Measurements from ENCODE around the gene TNKS1BP1. TPM values are rescaled to one million over a fixed set of nuclear protein-coding genes. Genes with fewer than 3 reads are reported as not detected.
A peak's percentile ranks its signal among the peaks of the same experiment; 100 is the strongest.

The TNKS1BP1 gene
- total and polyA plus RNA-seq, 2 experiments from 2014 or later: 64.2 to 72.2 TPM

GRCh38 chr11:57353446-57353845, 28.7 kb upstream of the TNKS1BP1 start:
- H3K9me3 Mint-ChIP-seq: peaks cover 6% of the 10 kb centered on the region
- Histone ChIP-seq H3K79me2 (replicated peaks; ENCODE audit: insufficient read depth) (no peaks in the 10 kb centered on the region), H4K20me1 (replicated peaks; ENCODE audit: insufficient read depth) (no peaks in the 10 kb centered on the region), H3K4me2 (no peak overlapping the region), H3F3A (replicated peaks; ENCODE audit: low read depth) (0 out of 2 replicates have a peak, but pooled peaks cover 3% of the 10 kb centered on the region), H3K4me1 (ENCODE audit: insufficient read depth) (peaks cover 11% of the 10 kb centered on the region; the same call in 1 of the 2 replicates), H3K9me2 (ENCODE audit: insufficient read depth) (no peaks in the 10 kb centered on the region), H3K4me3 (no peak overlapping the region), H3K27me3 (ENCODE audit: insufficient read depth) (no peaks in the 10 kb centered on the region), H3K36me3 (ENCODE audit: insufficient read depth) (no peaks in the 10 kb centered on the region), H3K27ac (ENCODE audit: low read depth) (no peak overlapping the region), H2AFZ (peak overlapping the region; percentile 82)
- no peak overlapping the region for H3K27ac Mint-ChIP-seq
- H3K4me1 Mint-ChIP-seq: peaks cover 11% of the 10 kb centered on the region; the same call in 2 of the 3 replicates
- no peak for ATAC-seq
- H3K4me3 Mint-ChIP-seq: no peak overlapping the region
- no peak for TF ChIP-seq ETS1 (IDR thresholded peaks at IDR 0.05)
- no peak for TF ChIP-seq NANOG (IDR thresholded peaks at IDR 0.05; ENCODE audit: borderline replicate concordance)
- no peak for TF ChIP-seq JUNB (IDR thresholded peaks at IDR 0.05; ENCODE audit: unreplicated experiment)
- no peak for TF ChIP-seq EZH2 (IDR thresholded peaks at IDR 0.05; ENCODE audit: low read depth, unreplicated experiment)
- peaks cover 16% of the 10 kb centered on the region for H3K27me3 Mint-ChIP-seq (ENCODE audit: insufficient read depth, low read depth, poor library complexity)
- DNase-seq (ENCODE audit: low spot score): no peak
- no peaks in the 10 kb centered on the region; the same call in 2 of the 3 replicates for H3K36me3 Mint-ChIP-seq (ENCODE audit: low read depth)

GRCh38 chr11:57353036-57353435, 28.3 kb upstream of the TNKS1BP1 start:
- Histone ChIP-seq H4K20me1 (replicated peaks; ENCODE audit: insufficient read depth) (no peaks in the 10 kb centered on the region), H2AFZ (peak overlapping the region; percentile 82), H3K4me3 (no peak overlapping the region), H3K4me1 (ENCODE audit: insufficient read depth) (peaks cover 11% of the 10 kb centered on the region; the same call in 1 of the 2 replicates), H3K27ac (ENCODE audit: low read depth) (no peak overlapping the region), H3K79me2 (replicated peaks; ENCODE audit: insufficient read depth) (no peaks in the 10 kb centered on the region), H3K4me2 (no peak overlapping the region), H3K36me3 (ENCODE audit: insufficient read depth) (no peaks in the 10 kb centered on the region), H3F3A (replicated peaks; ENCODE audit: low read depth) (0 out of 2 replicates have a peak, but pooled peaks cover 3% of the 10 kb centered on the region), H3K27me3 (ENCODE audit: insufficient read depth) (no peaks in the 10 kb centered on the region), H3K9me2 (ENCODE audit: insufficient read depth) (no peaks in the 10 kb centered on the region)
- ATAC-seq: no peak
- peaks cover 11% of the 10 kb centered on the region; the same call in 2 of the 3 replicates for H3K4me1 Mint-ChIP-seq
- H3K27me3 Mint-ChIP-seq (ENCODE audit: insufficient read depth, low read depth, poor library complexity): peaks cover 19% of the 10 kb centered on the region
- DNase-seq (ENCODE audit: low spot score): no peak
- H3K36me3 Mint-ChIP-seq (ENCODE audit: low read depth): no peaks in the 10 kb centered on the region; the same call in 2 of the 3 replicates
- H3K9me3 Mint-ChIP-seq: peaks cover 6% of the 10 kb centered on the region
- H3K27ac Mint-ChIP-seq: no peak overlapping the region
- no peak overlapping the region for H3K4me3 Mint-ChIP-seq
- TF ChIP-seq REST (IDR thresholded peaks at IDR 0.05; ENCODE audit: unreplicated experiment) (no peak), CTCF (conservative IDR thresholded peaks at IDR 0.05; ENCODE audit: low read depth in 2 of 2) (no peak), NANOG (IDR thresholded peaks at IDR 0.05; ENCODE audit: borderline replicate concordance) (no peak), EZH2phosphoT487 (IDR thresholded peaks at IDR 0.05; ENCODE audit: unreplicated experiment) (no peak), CREB1 (CRISPR knock-in tag; IDR thresholded peaks at IDR 0.05; ENCODE audit: low read depth) (no peak), ZNF462 (CRISPR knock-in tag; IDR thresholded peaks at IDR 0.05) (no peak)

All from GM23338 (cell line).